Smooth muscle cell (in vitro differentiated cells): ENCODE measurements around the gene OSBPL8. TPM values are rescaled to one million over a fixed set of nuclear protein-coding genes. Genes with fewer than 3 reads are reported as not detected.
A peak's percentile ranks its signal among the peaks of the same experiment; 100 is the strongest.

ENCODE experiments used
- DNase-seq: peaks from one replicate; lab custom pipeline; 2025; ENCODE audit not compliant: unreplicated experiment; lab: John Stamatoyannopoulos, UW
- H2AFZ ChIP-seq: fragments of 200-600 bp; sonication (generic); 2 replicates; pipeline ENCODE4 v1.6.0; 2016; ENCODE audit warnings: antibody characterized with exemption, low read depth, mild to moderate bottlenecking
- H3F3A ChIP-seq: fragments of 200-600 bp; sonication (generic); 2 replicates; pipeline ENCODE4 v1.6.0; 2017; ENCODE audit warnings: antibody characterized with exemption, low read depth
- H3K27ac ChIP-seq: fragments of 200-600 bp; sonication (generic); 2 replicates; pipeline ENCODE4 v1.5.1; 2016; ENCODE audit warnings: low read depth, mild to moderate bottlenecking
- H3K27me3 ChIP-seq: fragments of 200-600 bp; sonication (generic); 2 replicates; pipeline ENCODE4 v1.6.1; 2016; ENCODE audit warnings: low read depth, mild to moderate bottlenecking
- H3K36me3 ChIP-seq: fragments of 200-600 bp; sonication (generic); 2 replicates; pipeline ENCODE4 v1.5.1; 2016; ENCODE audit warnings: low read depth
- H3K4me1 ChIP-seq: fragments of 200-600 bp; sonication (generic); 2 replicates; pipeline ENCODE4 v1.5.1; 2016; ENCODE audit warnings: low read depth
- H3K4me2 ChIP-seq: fragments of 200-600 bp; sonication (generic); 2 replicates; pipeline ENCODE4 v1.6.0; 2016; ENCODE audit warnings: mild to moderate bottlenecking
- H3K4me3 ChIP-seq: fragments of 200-600 bp; sonication (generic); 2 replicates; pipeline ENCODE4 v1.5.1; 2016; ENCODE audit warnings: mild to moderate bottlenecking
- H3K79me2 ChIP-seq: fragments of 200-600 bp; sonication (generic); 2 replicates; pipeline ENCODE4 v1.6.0; 2016; ENCODE audit warnings: low read depth, mild to moderate bottlenecking
- H3K9ac ChIP-seq: fragments of 200-600 bp; sonication (generic); 2 replicates; pipeline ENCODE4 v1.6.0; 2016; ENCODE audit warnings: low read depth
- H3K9me3 ChIP-seq: fragments of 200-600 bp; sonication (generic); replicated peaks from 2 replicates; pipeline ENCODE4 v1.5.1; 2016; ENCODE audit warnings: low read depth
- H4K20me1 ChIP-seq: fragments of 200-600 bp; sonication (generic); 2 replicates; pipeline ENCODE4 v1.6.0; 2016; ENCODE audit warnings: low read depth
- WGBS: methylation state at CpG from one replicate; pipeline ENCODE4 v1.1.7; 2016; ENCODE audit warnings: low lambda C conversion rate; 5-methylcytosine and 5-hydroxymethylcytosine counted together
- polyA plus RNA-seq: library from polyadenylated mRNA; unstranded; fragments of >200 nt; fragmentation: Nextera tagmentation; extraction: Ambion mirVana; gene quantifications from 2 replicates; pipeline ENCODE4 v1.2.1, GENCODE V29; 2016
- total RNA-seq: library from RNA; depleted of rRNA; stranded (reverse); fragments of >200 nt; gene quantifications from 2 replicates; pipeline ENCODE4 v1.2.3, GENCODE V29; 2014
- TF ChIP-seq, protein P1 (sequence below): fragments of 200-600 bp; sonication (generic); IDR thresholded peaks from 2 replicates; pipeline ENCODE4 v1.5.1; 2017; ENCODE audit warnings: borderline replicate concordance, mild to moderate bottlenecking, antibody characterized with exemption; ENCODE audit not compliant: insufficient read depth, poor library complexity, severe bottlenecking

OSBPL8 gene
- total and polyA plus RNA-seq, 2 experiments from 2014 or later, result 32.0 to 108 TPM

DNA sequence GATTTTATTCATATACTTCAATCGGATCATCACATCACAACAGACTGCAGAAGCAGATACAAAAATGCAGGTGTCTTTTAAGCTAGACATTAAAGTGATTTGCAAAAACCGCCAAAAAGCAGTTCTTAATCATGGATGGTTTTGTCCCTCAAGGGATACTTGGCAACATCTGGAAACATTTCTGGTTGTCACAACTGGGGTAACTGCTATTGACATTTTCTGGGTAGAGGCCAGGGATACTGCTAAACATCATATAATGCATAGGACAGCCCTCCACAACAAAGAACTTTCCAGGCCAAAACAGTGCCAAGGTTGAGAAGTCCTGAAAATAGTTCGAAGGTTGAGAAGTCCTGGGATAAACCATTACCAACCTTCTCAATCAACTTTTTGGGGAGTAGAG lies 109.6 kb downstream of the OSBPL8 start:
- H3K27me3 ChIP-seq, result no peaks in the 10 kb centered on the region
- H3K36me3 ChIP-seq, result no peaks in the 10 kb centered on the region
- H3K79me2 ChIP-seq, result peaks cover 72% of the 10 kb centered on the region
- DNase-seq, result no peak
- H3K4me1 ChIP-seq, result peaks cover 4% of the 10 kb centered on the region
- 87% methylated on average over 3 of the region's 3 CpGs for WGBS
- peaks cover 18% of the 10 kb centered on the region for H4K20me1 ChIP-seq
- peak overlapping the region; percentile 95 for H3K27ac ChIP-seq
- peak overlapping the region; percentile 75 for H3K4me2 ChIP-seq
- H3K9me3 ChIP-seq, result no peaks in the 10 kb centered on the region
- no peak overlapping the region for H3K4me3 ChIP-seq
- peak overlapping the region; percentile 64 for H3K9ac ChIP-seq
- peaks cover 6% of the 10 kb centered on the region for H3F3A ChIP-seq
- H2AFZ ChIP-seq, result no peak overlapping the region
- TF ChIP-seq, protein P1, sequence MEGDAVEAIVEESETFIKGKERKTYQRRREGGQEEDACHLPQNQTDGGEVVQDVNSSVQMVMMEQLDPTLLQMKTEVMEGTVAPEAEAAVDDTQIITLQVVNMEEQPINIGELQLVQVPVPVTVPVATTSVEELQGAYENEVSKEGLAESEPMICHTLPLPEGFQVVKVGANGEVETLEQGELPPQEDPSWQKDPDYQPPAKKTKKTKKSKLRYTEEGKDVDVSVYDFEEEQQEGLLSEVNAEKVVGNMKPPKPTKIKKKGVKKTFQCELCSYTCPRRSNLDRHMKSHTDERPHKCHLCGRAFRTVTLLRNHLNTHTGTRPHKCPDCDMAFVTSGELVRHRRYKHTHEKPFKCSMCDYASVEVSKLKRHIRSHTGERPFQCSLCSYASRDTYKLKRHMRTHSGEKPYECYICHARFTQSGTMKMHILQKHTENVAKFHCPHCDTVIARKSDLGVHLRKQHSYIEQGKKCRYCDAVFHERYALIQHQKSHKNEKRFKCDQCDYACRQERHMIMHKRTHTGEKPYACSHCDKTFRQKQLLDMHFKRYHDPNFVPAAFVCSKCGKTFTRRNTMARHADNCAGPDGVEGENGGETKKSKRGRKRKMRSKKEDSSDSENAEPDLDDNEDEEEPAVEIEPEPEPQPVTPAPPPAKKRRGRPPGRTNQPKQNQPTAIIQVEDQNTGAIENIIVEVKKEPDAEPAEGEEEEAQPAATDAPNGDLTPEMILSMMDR, result no peak

DNA sequence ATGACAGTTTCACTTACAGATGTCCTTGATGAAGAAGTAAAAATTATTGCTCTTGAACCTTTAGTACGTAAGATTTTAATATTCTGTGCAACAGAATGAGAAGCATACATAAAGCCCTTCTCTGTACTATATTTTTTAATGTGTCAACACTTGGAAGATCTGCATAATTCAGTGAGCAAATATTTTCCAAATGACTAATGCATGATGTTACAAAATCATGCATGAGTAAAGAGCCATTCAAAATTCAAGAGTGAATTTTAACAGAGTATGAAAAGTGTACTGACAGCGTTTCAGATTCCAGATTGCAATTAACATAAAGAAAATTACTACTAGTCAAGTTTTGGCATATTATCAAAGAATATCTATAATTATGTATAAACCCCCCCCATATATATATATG lies 110.0 kb downstream of the OSBPL8 start:
- no peaks in the 10 kb centered on the region for H3K36me3 ChIP-seq
- H3K9me3 ChIP-seq, result no peaks in the 10 kb centered on the region
- H3K4me1 ChIP-seq, result peaks cover 4% of the 10 kb centered on the region
- H3F3A ChIP-seq, result peaks cover 8% of the 10 kb centered on the region
- H3K4me2 ChIP-seq, result peak overlapping the region; percentile 75
- peak overlapping the region; percentile 95 for H3K27ac ChIP-seq
- H2AFZ ChIP-seq, result no peak overlapping the region
- H3K27me3 ChIP-seq, result no peaks in the 10 kb centered on the region
- no peak overlapping the region for H3K4me3 ChIP-seq
- peaks cover 22% of the 10 kb centered on the region for H4K20me1 ChIP-seq
- no peak for DNase-seq
- 68% methylated on average over 2 of the region's 2 CpGs for WGBS
- TF ChIP-seq, protein P1, result no peak
- H3K79me2 ChIP-seq, result peaks cover 72% of the 10 kb centered on the region
- H3K9ac ChIP-seq, result no peak overlapping the region

DNA sequence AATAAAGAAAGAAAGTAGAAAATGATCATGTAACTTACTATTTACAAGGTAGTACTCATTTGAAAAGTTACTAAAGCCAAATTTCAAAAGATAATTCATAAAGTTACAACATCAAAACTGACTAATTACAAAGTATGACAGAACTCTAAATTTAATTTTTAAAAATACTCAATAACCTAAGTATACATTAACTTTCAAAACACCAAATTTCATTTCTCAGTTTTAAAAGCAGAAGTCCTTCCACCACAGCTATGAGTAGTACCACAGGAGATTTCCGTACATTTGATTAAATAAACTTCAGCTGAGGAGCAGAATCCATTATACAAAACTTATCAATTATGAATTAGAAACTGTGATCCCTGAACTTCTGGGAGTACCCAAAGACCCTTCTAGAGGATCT lies 110.6 kb downstream of the OSBPL8 start:
- Histone ChIP-seq H3K4me3 (no peak overlapping the region), H2AFZ (no peak overlapping the region), H3K4me2 (peak overlapping the region; percentile 75), H3K9ac (no peak overlapping the region), H3K4me1 (peaks cover 4% of the 10 kb centered on the region), H3K27me3 (no peaks in the 10 kb centered on the region), H3K27ac (peak overlapping the region; percentile 95), H3F3A (peaks cover 8% of the 10 kb centered on the region), H3K36me3 (no peaks in the 10 kb centered on the region), H3K9me3 (no peaks in the 10 kb centered on the region), H4K20me1 (peaks cover 27% of the 10 kb centered on the region), H3K79me2 (peaks cover 72% of the 10 kb centered on the region)
- 93% methylated on average over 1 of the region's 1 CpG for WGBS
- DNase-seq, result no peak
- TF ChIP-seq, protein P1, result no peak

DNA sequence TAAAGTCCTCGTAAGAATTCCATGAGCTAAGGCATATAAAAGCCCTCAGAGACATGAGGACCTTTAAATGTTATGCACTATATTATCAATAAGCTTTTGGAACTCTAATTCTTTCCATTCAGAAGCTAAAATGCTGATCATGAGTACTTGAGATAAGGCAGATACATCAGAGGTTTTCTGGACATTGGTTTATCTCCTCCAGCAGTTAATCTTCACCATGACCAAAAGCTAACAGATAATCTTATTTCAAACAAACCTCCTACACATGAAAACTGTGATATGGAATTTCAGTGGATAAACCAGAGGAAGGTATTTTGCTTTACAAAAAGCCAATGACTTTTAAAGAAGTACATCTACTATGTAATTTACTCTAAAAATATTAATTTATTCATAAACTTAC lies 113.5 kb downstream of the OSBPL8 start:
- Histone ChIP-seq H3K27ac (peak overlapping the region; percentile 34), H3K79me2 (peaks cover 73% of the 10 kb centered on the region), H3K27me3 (no peaks in the 10 kb centered on the region), H4K20me1 (peaks cover 55% of the 10 kb centered on the region), H3K9ac (no peak overlapping the region), H3F3A (peaks cover 8% of the 10 kb centered on the region), H3K4me2 (peak overlapping the region; percentile 20), H3K4me1 (peaks cover 4% of the 10 kb centered on the region), H2AFZ (no peak overlapping the region), H3K4me3 (no peak overlapping the region), H3K36me3 (no peaks in the 10 kb centered on the region), H3K9me3 (no peaks in the 10 kb centered on the region)
- no peak for DNase-seq
- TF ChIP-seq, protein P1, result no peak
- WGBS, result 28% methylated on average over 1 of the region's 1 CpG
